NCI-H2081 treated with DMSO at 0.1 percent for 48 hours (cell line): ENCODE measurements around the gene SLC37A2.
"Not testable (repeated sequence)": the region's sequence is repeated elsewhere in the genome, so short reads cannot be mapped to it uniquely, and the experiment has no call there.

Source experiments
- DNase-seq: peaks from one replicate; lab custom pipeline; 2025; lab: John Stamatoyannopoulos, UW

The SLC37A2 gene

GRCh38 chr11:125062931-125063428 is at the start of gene SLC37A2:
SLC37A2 (plus strand) TSS chr11:125063305; CDS start chr11:125063368, 63 bp downstream.
- no peak for DNase-seq

- no peak for DNase-seq
These were observed 46.7 kb upstream of the SLC37A2 start for GRCh38 chr11:125016413-125016812.

GRCh38 chr11:125020342-125020741 is 42.8 kb upstream of the SLC37A2 start:
- DNase-seq, result no peak

GRCh38 chr11:125022551-125022950 is 40.6 kb upstream of the SLC37A2 start:
- no peak for DNase-seq

- no peak for DNase-seq
These were observed 37.1 kb upstream of the SLC37A2 start for GRCh38 chr11:125025968-125026367.

- DNase-seq, result not testable (repeated sequence)
These were observed 33.7 kb upstream of the SLC37A2 start for GRCh38 chr11:125029431-125029830.

- no peak for DNase-seq
These were observed 26.2 kb upstream of the SLC37A2 start for GRCh38 chr11:125036933-125037332.

GRCh38 chr11:125049164-125049792 is 13.8 kb upstream of the SLC37A2 start:
- no peak for DNase-seq

- no peak for DNase-seq
These were observed 11.1 kb upstream of the SLC37A2 start for GRCh38 chr11:125052047-125052446.

- DNase-seq, result no peak
These were observed 9.9 kb upstream of the SLC37A2 start for GRCh38 chr11:125053167-125053566.

GRCh38 chr11:125055107-125055715 is 7.9 kb upstream of the SLC37A2 start:
- DNase-seq, result no peak

- DNase-seq, result not testable (repeated sequence)
These were observed 7.0 kb upstream of the SLC37A2 start for GRCh38 chr11:125056111-125056510.

GRCh38 chr11:125056931-125057692 is 6.0 kb upstream of the SLC37A2 start:
- no peak for DNase-seq

- no peak for DNase-seq
These were observed 5.5 kb upstream of the SLC37A2 start for GRCh38 chr11:125057693-125058016.

- DNase-seq, result no peak
These were observed 1.8 kb upstream of the SLC37A2 start for GRCh38 chr11:125061281-125061680.

GRCh38 chr11:125062218-125062930 is 731 bp upstream of the SLC37A2 start:
- no peak for DNase-seq

GRCh38 chr11:125063429-125064043 is 431 bp downstream of the SLC37A2 start:
- no peak for DNase-seq

- no peak for DNase-seq
These were observed 965 bp downstream of the SLC37A2 start for GRCh38 chr11:125064070-125064469.

GRCh38 chr11:125068368-125068767 is 5.3 kb downstream of the SLC37A2 start:
- no peak for DNase-seq

GRCh38 chr11:125069008-125069407 is 5.9 kb downstream of the SLC37A2 start:
- DNase-seq, result no peak

- no peak for DNase-seq
These were observed 6.7 kb downstream of the SLC37A2 start for GRCh38 chr11:125069796-125070195.

GRCh38 chr11:125070699-125071254 is 7.7 kb downstream of the SLC37A2 start:
- no peak for DNase-seq
